ENCODE results near the gene LIPC.

The LIPC gene

GRCh38 chr15:58466566-58466965 lies 34.8 kb downstream of the LIPC start:
- Histone ChIP-seq H3K27ac (ENCODE audit: low read length) (no peak overlapping the region), H3K4me3 (ENCODE audit: low read depth in 1 of 2, low read length in 2 of 2) (no peak overlapping the region), H2AFZ (ENCODE audit: low read depth, low read length) (no peak overlapping the region), H3K27me3 (ENCODE audit: insufficient read depth, low read length, poor library complexity) (no peaks in the 10 kb centered on the region), H3K36me3 (ENCODE audit: insufficient read depth, low read length) (no peaks in the 10 kb centered on the region), H3K4me1 (ENCODE audit: insufficient read depth, low read length) (peaks cover 45% of the 10 kb centered on the region), H3K79me2 (ENCODE audit: insufficient read depth, low read length) (no peaks in the 10 kb centered on the region), H3K4me2 (ENCODE audit: insufficient read depth, low read length) (no peak overlapping the region), H3K9me3 (ENCODE audit: insufficient read depth, low read length, severe bottlenecking) (no peaks in the 10 kb centered on the region), H4K20me1 (ENCODE audit: insufficient read depth, low read length) (no peaks in the 10 kb centered on the region), H3K9ac (ENCODE audit: low read depth, low read length) (no peak overlapping the region)
- TF ChIP-seq CTCF (IDR thresholded peaks at IDR 0.05; ENCODE audit: borderline replicate concordance, extremely low read depth, low read length, poor library complexity, severe bottlenecking) (no peak), EZH2 (IDR thresholded peaks at IDR 0.05; ENCODE audit: borderline replicate concordance, low read depth, low read length, severe bottlenecking) (no peak)
- DNase-seq (no peak), ATAC-seq (ENCODE audit: insufficient read depth, low read depth) (no peak)

GRCh38 chr15:58467121-58467721 lies 35.4 kb downstream of the LIPC start:
- H3K36me3 ChIP-seq (ENCODE audit: insufficient read depth, low read length), result no peaks in the 10 kb centered on the region
- H3K9ac ChIP-seq (ENCODE audit: low read depth, low read length), result no peak overlapping the region
- H3K79me2 ChIP-seq (ENCODE audit: insufficient read depth, low read length), result no peaks in the 10 kb centered on the region
- TF ChIP-seq EZH2 (IDR thresholded peaks at IDR 0.05; ENCODE audit: borderline replicate concordance, low read depth, low read length, severe bottlenecking), result no peak
- TF ChIP-seq CTCF (IDR thresholded peaks at IDR 0.05; ENCODE audit: borderline replicate concordance, extremely low read depth, low read length, poor library complexity, severe bottlenecking), result no peak
- H3K9me3 ChIP-seq (ENCODE audit: insufficient read depth, low read length, severe bottlenecking), result no peaks in the 10 kb centered on the region
- H2AFZ ChIP-seq (ENCODE audit: low read depth, low read length), result no peak overlapping the region
- no peaks in the 10 kb centered on the region for H4K20me1 ChIP-seq (ENCODE audit: insufficient read depth, low read length)
- H3K4me3 ChIP-seq (ENCODE audit: low read depth in 1 of 2, low read length in 2 of 2), result no peak overlapping the region
- no peaks in the 10 kb centered on the region for H3K27me3 ChIP-seq (ENCODE audit: insufficient read depth, low read length, poor library complexity)
- H3K4me2 ChIP-seq (ENCODE audit: insufficient read depth, low read length), result no peak overlapping the region
- peaks cover 52% of the 10 kb centered on the region for H3K4me1 ChIP-seq (ENCODE audit: insufficient read depth, low read length)
- ATAC-seq (ENCODE audit: insufficient read depth, low read depth) (no peak), DNase-seq (no peak)
- no peak overlapping the region for H3K27ac ChIP-seq (ENCODE audit: low read length)

- DNase-seq, result no peak
- H3K9ac ChIP-seq (ENCODE audit: low read depth, low read length), result no peak overlapping the region
- no peak overlapping the region for H3K4me2 ChIP-seq (ENCODE audit: insufficient read depth, low read length)
- ATAC-seq (ENCODE audit: insufficient read depth, low read depth), result no peak
- TF ChIP-seq CTCF (IDR thresholded peaks at IDR 0.05; ENCODE audit: borderline replicate concordance, extremely low read depth, low read length, poor library complexity, severe bottlenecking) (no peak), EZH2 (IDR thresholded peaks at IDR 0.05; ENCODE audit: borderline replicate concordance, low read depth, low read length, severe bottlenecking) (no peak)
- H3K4me3 ChIP-seq (ENCODE audit: low read depth in 1 of 2, low read length in 2 of 2), result no peak overlapping the region
- H3K79me2 ChIP-seq (ENCODE audit: insufficient read depth, low read length), result no peaks in the 10 kb centered on the region
- H3K36me3 ChIP-seq (ENCODE audit: insufficient read depth, low read length), result no peaks in the 10 kb centered on the region
- H3K27me3 ChIP-seq (ENCODE audit: insufficient read depth, low read length, poor library complexity), result no peaks in the 10 kb centered on the region
- H4K20me1 ChIP-seq (ENCODE audit: insufficient read depth, low read length), result no peaks in the 10 kb centered on the region
- no peaks in the 10 kb centered on the region for H3K9me3 ChIP-seq (ENCODE audit: insufficient read depth, low read length, severe bottlenecking)
- H3K4me1 ChIP-seq (ENCODE audit: insufficient read depth, low read length), result peaks cover 55% of the 10 kb centered on the region
- H2AFZ ChIP-seq (ENCODE audit: low read depth, low read length), result no peak overlapping the region
- H3K27ac ChIP-seq (ENCODE audit: low read length), result no peak overlapping the region
Measured at GRCh38 chr15:58467722-58468423, 36.1 kb downstream of the LIPC start.

Measured in DND-41 (cell line).